T-helper 1 cell treated with Interleukin-12 subunit alpha and Interleukin-12 subunit beta and Interleukin-4 antibody, amounts not matched to agents 30 μg/mL and 1 μg/mL, for 36 hours (primary cell): ENCODE results near the gene A2M.
A peak's percentile ranks its signal among the peaks of the same experiment; 100 is the strongest.

Experiments
- H3K27ac Mint-ChIP-seq: one replicate; pipeline ENCODE4 v1.8.0; 2021; ENCODE audit warnings: mild to moderate bottlenecking, mixed read lengths
- H3K27me3 Mint-ChIP-seq: one replicate; pipeline ENCODE4 v1.8.0; 2021; ENCODE audit warnings: low read depth, mixed read lengths
- H3K36me3 Mint-ChIP-seq: one replicate; pipeline ENCODE4 v1.8.0; 2021; ENCODE audit warnings: low read depth, mixed read lengths
- H3K4me1 Mint-ChIP-seq: one replicate; pipeline ENCODE4 v1.8.0; 2021; ENCODE audit warnings: low read depth, mixed read lengths
- H3K4me3 Mint-ChIP-seq: one replicate; pipeline ENCODE4 v1.8.0; 2021; ENCODE audit warnings: mild to moderate bottlenecking, moderate library complexity, mixed read lengths
- H3K9me3 Mint-ChIP-seq: one replicate; pipeline ENCODE4 v1.8.0; 2021; ENCODE audit warnings: mixed read lengths

Gene A2M

DNA sequence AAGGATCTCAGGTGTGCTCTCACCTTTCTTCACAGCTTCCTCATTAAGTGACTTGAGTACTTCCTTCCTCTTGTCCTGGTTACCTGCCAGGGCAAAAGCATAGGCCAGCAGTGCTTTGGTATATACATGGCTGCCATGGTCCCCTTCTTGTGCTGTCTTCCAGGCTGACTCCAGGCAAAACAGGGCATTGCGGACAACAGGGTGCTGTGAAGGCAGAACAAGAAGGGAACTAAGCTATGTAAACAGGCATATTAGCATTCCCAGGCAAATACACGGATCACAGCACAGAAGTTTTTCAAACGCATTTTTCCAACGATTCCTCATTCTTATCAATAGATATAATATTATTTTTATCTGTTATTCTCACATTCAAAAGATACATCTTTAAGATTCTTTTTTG, 39.0 kb downstream of the A2M start:
- H3K36me3 Mint-ChIP-seq: no peaks in the 10 kb centered on the region
- H3K9me3 Mint-ChIP-seq: no peaks in the 10 kb centered on the region
- H3K27me3 Mint-ChIP-seq: no peaks in the 10 kb centered on the region
- no peak overlapping the region for H3K4me3 Mint-ChIP-seq
- no peak overlapping the region for H3K27ac Mint-ChIP-seq
- H3K4me1 Mint-ChIP-seq: no peaks in the 10 kb centered on the region

DNA sequence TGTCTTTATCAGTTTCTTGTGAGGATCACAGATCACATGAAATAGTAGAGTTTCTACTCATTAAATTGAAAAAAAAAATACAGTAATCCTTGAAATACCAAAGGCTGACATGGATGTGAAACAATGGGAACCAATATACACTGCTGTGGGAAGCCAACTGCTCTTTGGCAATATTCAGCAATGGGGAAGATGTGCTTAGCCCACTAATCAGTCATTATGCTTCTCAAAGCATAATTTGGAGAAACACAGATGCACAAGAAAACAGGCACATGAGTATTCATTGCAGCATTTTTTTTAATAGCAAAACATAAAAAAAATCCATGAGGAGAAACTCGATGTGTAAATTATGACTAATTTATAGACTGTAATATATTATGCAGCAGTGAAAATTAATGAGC, 40.6 kb downstream of the A2M start:
- Mint-ChIP-seq H3K4me3 (no peak overlapping the region), H3K4me1 (no peaks in the 10 kb centered on the region), H3K27me3 (no peaks in the 10 kb centered on the region), H3K9me3 (no peaks in the 10 kb centered on the region), H3K27ac (no peak overlapping the region), H3K36me3 (no peaks in the 10 kb centered on the region)

DNA sequence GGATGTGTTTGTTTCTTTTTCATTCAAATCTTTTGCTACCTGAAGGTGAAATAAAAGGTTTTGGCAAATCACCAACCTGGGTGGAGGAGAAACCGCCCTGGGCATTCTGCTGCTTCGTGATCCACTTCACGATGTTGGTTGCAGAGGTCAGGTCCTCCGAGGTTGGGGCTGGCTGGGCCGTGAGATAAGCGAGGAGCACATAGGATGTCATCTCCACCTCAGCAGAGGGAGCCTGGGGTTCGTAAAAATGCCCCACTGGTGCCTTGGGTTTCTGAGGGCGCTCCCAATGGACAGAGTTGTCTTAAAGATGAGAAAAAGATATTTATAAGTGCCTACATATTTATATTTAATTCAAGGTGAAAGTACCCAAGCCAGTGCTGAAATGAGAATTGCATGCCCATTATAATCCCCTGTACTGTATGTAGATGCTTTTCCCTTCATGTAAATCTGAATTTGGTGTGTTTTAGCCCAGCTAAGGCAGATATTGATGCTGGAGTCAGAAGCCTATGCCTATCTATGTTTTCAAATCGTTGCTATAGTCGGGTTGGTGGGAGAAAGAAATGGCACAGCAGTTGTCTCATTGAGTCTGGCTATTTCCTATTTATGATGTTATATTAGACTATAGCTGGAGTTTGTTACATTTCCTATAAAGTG, 41.1 kb downstream of the A2M start:
- Mint-ChIP-seq H3K27me3 (no peaks in the 10 kb centered on the region), H3K27ac (no peak overlapping the region), H3K36me3 (no peaks in the 10 kb centered on the region), H3K4me1 (no peaks in the 10 kb centered on the region), H3K4me3 (no peak overlapping the region), H3K9me3 (no peaks in the 10 kb centered on the region)

DNA sequence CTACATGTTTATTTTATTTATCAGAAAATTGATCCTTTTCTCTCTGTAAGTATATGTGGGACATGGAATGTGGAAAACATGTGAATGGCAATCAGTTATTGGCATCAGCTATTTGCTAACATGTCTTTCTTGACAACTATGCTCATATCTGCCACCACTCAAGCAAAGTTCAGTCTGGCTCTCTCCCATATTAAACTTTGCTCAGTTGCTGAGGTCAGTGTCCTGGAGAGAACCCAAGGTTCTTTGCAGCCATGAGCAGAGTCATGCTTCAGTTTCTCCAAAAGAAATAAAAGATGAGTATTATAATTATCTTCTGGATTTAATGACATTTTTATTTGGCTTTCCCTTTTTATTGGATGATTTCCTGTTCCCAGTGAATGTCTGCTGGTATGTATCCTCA, 42.6 kb downstream of the A2M start:
- Mint-ChIP-seq H3K27ac (no peak overlapping the region), H3K4me3 (no peak overlapping the region), H3K27me3 (no peaks in the 10 kb centered on the region), H3K9me3 (no peaks in the 10 kb centered on the region), H3K36me3 (no peaks in the 10 kb centered on the region), H3K4me1 (no peaks in the 10 kb centered on the region)

DNA sequence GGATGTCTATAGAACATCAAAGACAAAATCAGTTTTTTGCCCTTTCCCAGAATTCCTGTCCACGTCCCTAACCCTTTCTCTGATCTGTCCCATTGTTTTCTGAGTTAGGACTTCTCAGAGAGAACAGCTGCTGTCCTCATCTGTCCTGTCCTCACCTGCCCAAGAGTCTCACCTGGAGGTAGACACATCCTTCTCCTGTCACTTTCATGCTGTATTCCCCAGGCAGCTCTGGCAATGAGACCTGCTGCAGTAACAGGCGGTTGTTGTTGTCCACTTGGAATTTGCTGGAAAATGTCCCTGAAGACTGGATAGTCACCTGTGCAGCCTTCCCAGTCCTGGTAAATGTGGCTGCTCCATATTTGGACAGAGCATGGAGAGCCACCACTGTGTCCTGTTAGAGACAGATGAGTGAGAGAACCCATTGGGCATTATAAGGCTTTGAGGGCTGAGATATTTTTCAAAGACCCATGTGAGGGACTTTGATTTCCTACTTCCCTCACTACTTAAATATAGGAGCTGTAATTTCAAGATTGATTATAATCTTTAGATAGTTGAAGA, 43.2 kb downstream of the A2M start:
- Mint-ChIP-seq H3K4me3 (no peak overlapping the region), H3K4me1 (no peaks in the 10 kb centered on the region), H3K27ac (no peak overlapping the region), H3K27me3 (no peaks in the 10 kb centered on the region), H3K36me3 (no peaks in the 10 kb centered on the region), H3K9me3 (no peaks in the 10 kb centered on the region)

DNA sequence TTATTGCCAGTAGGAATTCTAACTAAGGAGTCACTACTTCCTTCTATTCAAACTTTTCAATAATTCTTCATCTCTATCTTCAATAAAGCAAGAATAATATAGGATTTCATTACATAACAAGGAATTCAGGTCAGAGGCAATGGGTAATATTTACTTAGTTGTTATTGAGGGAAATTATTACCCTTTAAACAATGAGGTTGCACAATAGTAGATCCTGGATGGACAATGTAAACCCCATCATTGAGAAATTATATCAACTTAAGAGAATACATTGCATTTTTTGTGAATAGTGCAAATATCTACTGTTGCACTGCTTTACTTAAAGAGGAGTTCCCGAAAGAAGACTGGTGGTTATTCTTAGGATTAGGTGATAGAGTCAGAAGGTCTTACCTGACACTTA, 43.8 kb downstream of the A2M start:
- Mint-ChIP-seq H3K9me3 (no peaks in the 10 kb centered on the region), H3K36me3 (no peaks in the 10 kb centered on the region), H3K4me1 (no peaks in the 10 kb centered on the region), H3K27ac (no peak overlapping the region), H3K4me3 (no peak overlapping the region), H3K27me3 (no peaks in the 10 kb centered on the region)

DNA sequence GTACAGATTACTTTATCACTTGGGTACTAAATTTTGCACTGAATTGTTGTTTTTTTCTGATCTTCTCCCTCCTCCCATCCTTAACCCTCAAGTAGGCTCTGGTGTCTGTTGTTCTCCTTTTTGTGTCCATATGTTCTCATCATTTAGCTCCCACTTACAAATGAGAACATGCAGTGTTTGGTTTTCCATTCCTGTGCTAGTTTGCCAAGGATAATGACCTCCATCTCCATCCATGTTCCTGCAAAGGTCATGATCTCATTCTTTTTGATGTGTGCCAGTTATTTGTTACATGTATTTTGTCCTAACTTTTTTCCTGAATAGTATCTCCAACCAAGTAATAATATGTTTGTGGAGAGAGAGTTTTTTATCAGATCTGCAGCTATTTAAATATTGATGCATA, 44.2 kb downstream of the A2M start:
- Mint-ChIP-seq H3K4me1 (no peaks in the 10 kb centered on the region), H3K9me3 (no peaks in the 10 kb centered on the region), H3K27me3 (no peaks in the 10 kb centered on the region), H3K27ac (no peak overlapping the region), H3K4me3 (no peak overlapping the region), H3K36me3 (no peaks in the 10 kb centered on the region)

DNA sequence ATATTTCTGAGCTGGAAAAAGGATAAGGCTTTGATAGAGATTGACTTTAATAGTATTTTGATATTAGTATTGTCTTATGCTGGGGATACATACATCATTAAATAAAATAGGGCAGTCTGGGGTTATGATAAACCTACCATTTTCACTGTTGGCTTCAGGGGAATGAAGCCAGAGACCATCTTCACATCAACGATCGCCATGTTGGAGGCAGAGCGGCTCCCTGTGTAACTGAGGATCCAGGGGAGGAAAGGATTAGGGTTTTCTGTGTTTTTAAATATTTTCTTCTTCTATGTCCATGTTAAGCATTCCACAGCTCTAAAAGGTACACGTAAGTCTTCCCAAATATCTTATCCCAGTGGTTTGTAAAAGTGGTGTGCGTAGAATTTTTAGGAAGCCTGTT, 45.4 kb downstream of the A2M start:
- Mint-ChIP-seq H3K4me3 (no peak overlapping the region), H3K36me3 (no peaks in the 10 kb centered on the region), H3K27me3 (peaks cover 3% of the 10 kb centered on the region), H3K9me3 (no peaks in the 10 kb centered on the region), H3K4me1 (no peaks in the 10 kb centered on the region), H3K27ac (no peak overlapping the region)

DNA sequence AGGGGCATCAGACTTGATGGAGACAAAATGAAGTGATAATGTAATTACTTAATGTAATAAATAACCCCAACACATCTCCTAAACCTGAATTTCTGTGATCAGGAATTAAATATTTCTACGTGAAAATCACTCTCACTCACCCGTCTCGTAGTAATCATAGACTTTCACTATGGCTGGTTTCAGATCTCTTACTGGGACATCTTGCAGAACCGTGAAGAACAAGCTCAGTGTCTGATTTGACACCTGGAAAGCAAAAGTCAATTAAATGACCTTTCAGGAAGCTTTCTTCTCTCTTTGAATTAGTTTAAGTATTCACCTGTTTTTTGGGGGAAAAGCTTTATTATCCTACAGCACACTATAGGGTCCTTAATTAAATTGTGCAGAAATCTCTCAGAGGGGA, 47.1 kb downstream of the A2M start:
- Mint-ChIP-seq H3K36me3 (no peaks in the 10 kb centered on the region), H3K9me3 (no peaks in the 10 kb centered on the region), H3K4me1 (peaks cover 3% of the 10 kb centered on the region), H3K27ac (no peak overlapping the region), H3K27me3 (peaks cover 9% of the 10 kb centered on the region), H3K4me3 (no peak overlapping the region)

DNA sequence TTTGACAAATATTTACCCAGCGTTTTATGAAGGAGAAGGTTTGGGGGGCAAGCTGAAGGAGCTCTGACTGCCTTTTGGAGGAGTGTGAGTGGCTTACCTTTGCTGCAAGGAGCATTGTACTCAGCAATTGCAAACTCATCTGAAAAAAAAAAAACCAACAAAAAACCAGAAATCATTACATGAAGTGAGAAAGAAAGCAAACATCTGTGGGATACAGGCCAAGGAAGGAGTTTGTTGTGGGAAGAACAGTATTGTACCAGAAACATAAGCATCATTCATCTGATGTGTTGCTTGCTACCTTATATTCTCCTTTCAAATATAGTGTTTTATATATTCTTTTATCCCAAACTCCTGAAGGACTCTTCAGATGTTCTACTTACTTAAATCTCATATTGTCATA, 47.6 kb downstream of the A2M start:
- peaks cover 12% of the 10 kb centered on the region for H3K27me3 Mint-ChIP-seq
- no peaks in the 10 kb centered on the region for H3K9me3 Mint-ChIP-seq
- no peak overlapping the region for H3K27ac Mint-ChIP-seq
- H3K4me1 Mint-ChIP-seq: peaks cover 3% of the 10 kb centered on the region
- H3K4me3 Mint-ChIP-seq: no peak overlapping the region
- no peaks in the 10 kb centered on the region for H3K36me3 Mint-ChIP-seq

DNA sequence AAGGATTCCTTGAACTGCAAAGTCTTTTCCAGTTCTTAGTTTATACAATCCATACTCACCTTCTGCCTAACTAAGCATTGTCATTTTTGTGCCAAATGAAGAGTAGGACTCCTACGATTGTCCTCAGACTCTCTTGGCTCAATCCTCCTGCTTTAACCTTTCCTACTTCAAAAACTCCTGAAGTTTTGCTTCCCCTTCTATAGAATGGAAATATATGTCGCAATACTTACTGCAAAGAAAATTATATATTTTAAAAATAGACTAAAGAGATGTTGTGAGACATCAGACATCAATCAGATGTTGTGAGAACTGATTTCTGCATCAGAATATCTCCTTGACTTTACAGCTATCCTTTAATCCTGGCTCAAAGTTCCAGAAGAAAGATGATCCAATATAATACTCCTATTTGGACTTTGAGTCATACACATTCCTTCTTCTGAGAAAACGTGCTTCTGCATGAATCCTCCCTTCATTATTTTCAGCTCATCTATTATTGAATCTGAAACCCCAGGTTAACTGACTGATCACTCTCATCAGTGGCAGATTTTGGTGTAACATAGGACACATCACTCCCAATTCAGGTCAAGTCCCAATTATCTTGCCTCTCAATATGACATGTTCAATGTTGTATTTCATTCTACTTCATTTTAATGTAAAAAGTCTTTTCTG, 48.8 kb downstream of the A2M start:
- Mint-ChIP-seq H3K27ac (no peak overlapping the region), H3K9me3 (no peaks in the 10 kb centered on the region), H3K36me3 (no peaks in the 10 kb centered on the region), H3K4me3 (no peak overlapping the region), H3K27me3 (peaks cover 12% of the 10 kb centered on the region), H3K4me1 (peaks cover 3% of the 10 kb centered on the region)

DNA sequence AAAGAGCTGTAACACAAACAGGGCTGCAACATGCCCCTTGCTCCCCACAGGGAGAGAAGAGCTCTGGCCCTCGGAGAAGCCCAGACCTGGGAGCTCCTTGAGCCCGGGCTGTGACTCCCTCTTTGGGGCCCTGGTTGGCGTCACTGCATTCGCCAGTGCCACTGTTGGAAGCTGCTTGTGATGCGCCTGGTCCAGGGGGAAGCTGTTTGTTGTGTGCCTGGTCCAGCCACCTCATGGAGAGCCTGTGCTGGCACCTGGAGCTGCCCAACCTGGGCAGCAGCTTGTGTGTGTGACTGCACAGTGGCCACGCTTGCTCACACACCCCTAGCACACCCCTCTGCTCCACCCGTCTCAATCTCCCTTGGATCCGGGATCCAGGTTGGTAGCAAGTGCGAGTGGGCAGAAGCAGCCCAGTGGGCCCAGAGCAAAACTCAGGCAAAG, 49.5 kb downstream of the A2M start:
- Mint-ChIP-seq H3K36me3 (no peaks in the 10 kb centered on the region), H3K27me3 (peaks cover 12% of the 10 kb centered on the region), H3K4me1 (peaks cover 3% of the 10 kb centered on the region), H3K27ac (no peak overlapping the region), H3K9me3 (no peaks in the 10 kb centered on the region), H3K4me3 (no peak overlapping the region)

DNA sequence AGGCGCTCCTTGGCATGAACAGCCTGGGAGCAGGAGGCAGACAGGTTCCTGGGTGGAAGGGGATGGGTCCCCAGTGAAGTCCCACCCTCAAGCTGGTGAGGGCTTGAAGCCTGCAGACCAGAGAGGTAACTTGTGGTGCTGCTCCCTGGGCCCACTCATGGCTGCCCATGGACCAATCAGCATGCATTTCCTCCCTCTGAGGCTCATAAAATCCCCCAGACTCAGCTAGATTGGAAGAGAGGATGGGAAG, 50.2 kb downstream of the A2M start:
- Mint-ChIP-seq H3K9me3 (no peaks in the 10 kb centered on the region), H3K4me3 (no peak overlapping the region), H3K4me1 (peaks cover 3% of the 10 kb centered on the region), H3K27ac (no peak overlapping the region), H3K27me3 (peaks cover 12% of the 10 kb centered on the region), H3K36me3 (no peaks in the 10 kb centered on the region)

DNA sequence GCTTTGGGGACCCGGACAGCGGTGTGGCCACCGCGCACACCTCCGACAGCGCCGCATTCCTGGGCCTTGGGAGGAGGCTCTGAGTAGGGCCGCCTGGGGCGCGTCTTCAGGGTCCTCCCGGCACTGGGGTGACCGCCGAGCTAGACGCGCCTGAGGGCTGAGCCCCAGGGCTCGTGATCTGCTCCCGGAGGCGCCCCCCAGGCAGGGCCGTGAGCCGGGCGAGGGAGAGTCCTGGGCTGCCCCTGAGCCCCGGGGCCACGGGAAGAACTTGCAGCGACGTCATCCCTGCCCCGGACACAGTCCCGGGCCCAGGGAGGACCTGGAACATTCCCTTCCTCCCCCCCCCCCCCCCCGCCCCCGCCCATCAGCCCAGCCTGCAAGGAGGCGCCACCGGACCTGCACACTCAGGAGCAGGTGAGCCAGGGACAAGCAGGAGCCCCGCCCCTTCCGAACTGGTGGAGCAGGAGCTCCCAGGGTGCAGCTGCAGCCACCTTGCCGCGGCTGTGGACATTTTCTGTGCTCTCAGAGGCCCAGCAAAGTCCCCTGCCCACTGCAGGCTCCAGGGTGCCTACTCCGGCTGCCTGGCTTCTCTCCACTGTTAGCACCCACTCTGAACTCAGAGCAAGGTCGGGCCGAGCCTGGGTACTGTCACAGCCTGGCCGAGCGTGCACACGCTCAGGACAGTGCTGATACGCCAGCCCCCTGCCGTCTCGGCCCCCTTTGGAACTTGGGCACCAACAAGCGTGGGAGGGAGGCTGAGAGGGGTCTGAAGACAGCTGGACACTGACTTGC, 50.7 kb downstream of the A2M start:
- Mint-ChIP-seq H3K4me3 (no peak overlapping the region), H3K9me3 (no peaks in the 10 kb centered on the region), H3K4me1 (peaks cover 3% of the 10 kb centered on the region), H3K27ac (no peak overlapping the region), H3K36me3 (no peaks in the 10 kb centered on the region), H3K27me3 (peaks cover 12% of the 10 kb centered on the region)

DNA sequence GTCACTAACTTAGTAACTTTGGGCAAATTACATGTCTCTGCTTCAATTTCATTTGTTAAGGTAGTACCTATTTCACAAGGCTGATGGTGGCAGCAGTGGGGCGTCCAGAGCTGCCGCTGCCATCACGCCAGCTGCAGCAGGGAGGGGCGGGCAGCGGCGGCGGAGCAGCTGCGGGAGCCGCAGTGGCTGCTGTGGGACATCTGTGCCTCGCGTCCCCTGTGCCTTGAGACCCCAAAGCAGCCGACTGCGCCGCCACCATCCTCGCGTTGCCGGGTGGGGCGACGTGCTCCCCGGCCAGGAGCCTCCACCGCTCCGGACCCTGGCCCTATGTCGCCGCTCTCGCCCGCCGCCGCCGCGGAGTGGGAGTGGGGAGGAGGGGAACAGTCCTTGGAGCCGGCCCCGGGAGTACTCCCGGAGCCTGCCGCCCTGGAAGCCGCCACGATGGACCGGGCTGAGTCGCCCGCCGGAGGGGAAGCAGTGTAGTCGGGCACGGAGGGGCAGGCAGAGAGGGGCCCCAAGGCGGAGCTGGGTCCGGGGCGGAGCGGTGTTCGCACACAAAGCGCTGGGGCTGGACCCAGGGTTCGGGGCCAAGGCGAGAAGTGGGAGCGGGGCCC, 51.4 kb downstream of the A2M start:
- peaks cover 3% of the 10 kb centered on the region for H3K4me1 Mint-ChIP-seq
- no peaks in the 10 kb centered on the region for H3K36me3 Mint-ChIP-seq
- H3K27ac Mint-ChIP-seq: no peak overlapping the region
- no peaks in the 10 kb centered on the region for H3K9me3 Mint-ChIP-seq
- peak overlapping the region; percentile 74 for H3K4me3 Mint-ChIP-seq
- H3K27me3 Mint-ChIP-seq: peaks cover 12% of the 10 kb centered on the region
